SK-N-SH (cell line): ENCODE data around the gene LOX. TPM values are rescaled to one million over a fixed set of nuclear protein-coding genes. Genes with fewer than 3 reads are reported as not detected.
A peak's percentile ranks its signal among the peaks of the same experiment; 100 is the strongest.

ENCODE experiments used
- CTCF ChIA-PET: fragments of 300-600, 350-600 bp; formaldehyde crosslinking; extraction: SDS; loops from one replicate; lab custom pipeline; 2021; lab: Yijun Ruan, JAX
- POLR2A ChIA-PET: fragments of 350-600 bp; sonication (Branson Sonifier 250); formaldehyde crosslinking; extraction: SDS; loops from one replicate; lab custom pipeline; 2020; ENCODE audit warnings: antibody characterized with exemption, inconsistent platforms; lab: Yijun Ruan, JAX
- DNase-seq: peaks from one replicate; pipeline ENCODE4 v3.0.0; 2012
- H2AFZ ChIP-seq: fragments of 200-600 bp; sonication (generic); 2 replicates; pipeline ENCODE4 v1.8.1; 2016; ENCODE audit warnings: antibody characterized with exemption, mild to moderate bottlenecking, low read depth
- H3F3A ChIP-seq: fragments of 200-600 bp; sonication (generic); replicated peaks from 2 replicates; pipeline ENCODE3; 2016; ENCODE audit warnings: antibody characterized with exemption, mild to moderate bottlenecking; ENCODE audit not compliant: insufficient read depth
- H3K27ac ChIP-seq, 2 experiments: fragments of 200-500 bp in 1 of 2; fragments of 200-600 bp in 1 of 2; sonication (Bioruptor generic) in 1 of 2; sonication (generic), shearing (Covaris generic) in 1 of 2; 2 replicates each; pipeline versions ENCODE4 v1.5.1 to v1.6.1; 2014 to 2016; ENCODE audit warnings: low read depth in 2 of 2, inconsistent platforms in 1 of 2, low read length in 1 of 2, mild to moderate bottlenecking in 1 of 2, mixed read lengths in 1 of 2
- H3K27me3 ChIP-seq: fragments of 200-600 bp; sonication (generic), shearing (Covaris generic); 2 replicates; pipeline ENCODE4 v1.6.1; 2016; ENCODE audit warnings: mixed run types; ENCODE audit not compliant: insufficient read depth
- H3K36me3 ChIP-seq, 2 experiments: fragments of 200-500 bp in 1 of 2; fragments of 200-600 bp in 1 of 2; sonication (Bioruptor generic) in 1 of 2; sonication (generic) in 1 of 2; replicated peaks in 1 of 2; 2 replicates each; pipeline versions ENCODE3 to v1.5.1; 2014 to 2016; ENCODE audit warnings: low read length in 1 of 2, mild to moderate bottlenecking in 1 of 2; ENCODE audit not compliant: insufficient read depth in 2 of 2, control insufficient read depth in 1 of 2
- H3K4me1 ChIP-seq, 2 experiments: fragments of 200-500 bp in 1 of 2; fragments of 200-600 bp in 1 of 2; sonication (Bioruptor generic) in 1 of 2; sonication (generic), shearing (Covaris generic) in 1 of 2; 2 replicates each; pipeline versions ENCODE4 v1.5.1 to v1.6.1; 2014 to 2016; ENCODE audit warnings: low read depth in 1 of 2, low read length in 1 of 2, mixed run types in 1 of 2; ENCODE audit not compliant: insufficient read depth in 2 of 2, control insufficient read depth in 1 of 2
- H3K4me2 ChIP-seq: fragments of 200-600 bp; sonication (generic), shearing (Covaris generic); 2 replicates; pipeline ENCODE4 v1.6.1; 2017; ENCODE audit warnings: mixed run types
- H3K4me3 ChIP-seq, 2 experiments: fragments of 200-500 bp in 1 of 2; fragments of 200-600 bp in 1 of 2; sonication (Bioruptor generic) in 1 of 2; sonication (generic), shearing (Covaris generic) in 1 of 2; 2 replicates each; pipeline versions ENCODE4 v1.5.1 to v1.8.1; 2014 to 2016; ENCODE audit warnings: low read depth in 2 of 2, inconsistent platforms in 1 of 2, low read length in 1 of 2, mild to moderate bottlenecking in 1 of 2, mixed read lengths in 1 of 2, moderate library complexity in 1 of 2
- H3K79me2 ChIP-seq: fragments of 200-600 bp; sonication (generic); 2 replicates; pipeline ENCODE4 v1.8.1; 2017; ENCODE audit warnings: mild to moderate bottlenecking; ENCODE audit not compliant: insufficient read depth
- H3K9ac ChIP-seq: fragments of 200-600 bp; sonication (generic); 2 replicates; pipeline ENCODE4 v1.6.1; 2017; ENCODE audit warnings: mixed run types
- H3K9me2 ChIP-seq: fragments of 200-600 bp; sonication (generic); 2 replicates; pipeline ENCODE4 v1.6.1; 2017; ENCODE audit warnings: mixed run types
- H3K9me3 ChIP-seq: fragments of 200-600 bp; sonication (generic); 2 replicates; pipeline ENCODE4 v1.6.1; 2017; ENCODE audit warnings: mixed run types, mild to moderate bottlenecking, moderate library complexity
- H4K20me1 ChIP-seq: fragments of 200-600 bp; sonication (generic); 2 replicates; pipeline ENCODE4 v1.6.1; 2017; ENCODE audit warnings: mild to moderate bottlenecking, mixed run types; ENCODE audit not compliant: insufficient read depth
- CHD2 ChIP-seq: fragments of 150-350 bp; IDR thresholded peaks from 2 replicates; pipeline ENCODE4 v1.6.1; 2018; ENCODE audit warnings: low read length; ENCODE audit not compliant: partially characterized antibody
- CTCF ChIP-seq: fragments of 200-600 bp; sonication (generic); IDR thresholded peaks from 2 replicates; pipeline ENCODE4 v1.6.1; 2017; ENCODE audit warnings: antibody characterized with exemption, mild to moderate bottlenecking, moderate library complexity
- ELF1 ChIP-seq: IDR thresholded peaks from 2 replicates; pipeline ENCODE4 v1.4.0; 2012
- EP300 ChIP-seq, 2 experiments: IDR thresholded peaks; 2 replicates each; pipeline versions ENCODE4 v1.4.0 to v1.6.1; 2012; ENCODE audit warnings: borderline replicate concordance in 1 of 2, low read depth in 1 of 2, low read length in 1 of 2
- EZH2phosphoT487 ChIP-seq: fragments of 200-600 bp; sonication (generic); IDR thresholded peaks from 2 replicates; pipeline ENCODE4 v1.6.1; 2017; ENCODE audit warnings: low read depth, mixed run types, mild to moderate bottlenecking, antibody characterized with exemption, moderate library complexity, borderline replicate concordance
- FOXJ3 ChIP-seq: sonication (generic); formaldehyde crosslinking; IDR thresholded peaks from 2 replicates; pipeline ENCODE4 v1.5.1; 2020; ENCODE audit warnings: mild to moderate bottlenecking, missing genetic modification reagents
- FOXM1 ChIP-seq: IDR thresholded peaks from 2 replicates; pipeline ENCODE4 v1.4.0; 2012; ENCODE audit warnings: low read depth, mild to moderate bottlenecking
- GABPA ChIP-seq: IDR thresholded peaks from 2 replicates; pipeline ENCODE4 v1.4.0; 2012; ENCODE audit warnings: low read depth, mild to moderate bottlenecking
- GATA2 ChIP-seq: sonication (generic); formaldehyde crosslinking; IDR thresholded peaks from 2 replicates; pipeline ENCODE4 v1.5.0; 2020; ENCODE audit warnings: mild to moderate bottlenecking, missing genetic modification reagents
- IRF3 ChIP-seq: fragments of 150-350 bp; IDR thresholded peaks from 2 replicates; pipeline ENCODE4 v1.6.1; 2016; ENCODE audit warnings: mild to moderate bottlenecking, low read depth, low read length
- MAX ChIP-seq: IDR thresholded peaks from 2 replicates; pipeline ENCODE4 v1.4.0; 2012; ENCODE audit warnings: low read depth
- MEF2A ChIP-seq: IDR thresholded peaks from 2 replicates; pipeline ENCODE4 v1.4.0; 2012; ENCODE audit warnings: low read depth, borderline replicate concordance
- MXI1 ChIP-seq: IDR thresholded peaks from 2 replicates; pipeline ENCODE4 v1.6.1; 2012; ENCODE audit warnings: mild to moderate bottlenecking, low read depth, low read length, improper control_type of control experiment
- NFIC ChIP-seq: IDR thresholded peaks from 2 replicates; pipeline ENCODE4 v1.4.0; 2012; ENCODE audit warnings: borderline replicate concordance
- NRF1 ChIP-seq: IDR thresholded peaks from 2 replicates; pipeline ENCODE4 v1.6.1; 2012; ENCODE audit warnings: low read depth, mild to moderate bottlenecking, low read length
- PBX3 ChIP-seq: IDR thresholded peaks from 2 replicates; pipeline ENCODE4; 2012
- POLR2AphosphoS5 ChIP-seq: IDR thresholded peaks from 2 replicates; pipeline ENCODE4 v1.6.1; 2012; ENCODE audit warnings: low read depth, low read length
- RAD21 ChIP-seq: IDR thresholded peaks from 2 replicates; pipeline ENCODE4 v1.6.1; 2012; ENCODE audit warnings: mild to moderate bottlenecking, low read length
- RFX5 ChIP-seq: IDR thresholded peaks from 2 replicates; pipeline ENCODE4 v1.6.1; 2012; ENCODE audit warnings: mild to moderate bottlenecking, improper control_type of control experiment, low read length
- RXRA ChIP-seq: IDR thresholded peaks from 2 replicates; pipeline ENCODE4 v1.4.0; 2012; ENCODE audit warnings: low read depth, mild to moderate bottlenecking, borderline replicate concordance
- SMC3 ChIP-seq: IDR thresholded peaks from 2 replicates; pipeline ENCODE4 v1.6.1; 2012; ENCODE audit warnings: low read depth, low read length, improper control_type of control experiment
- TAF1 ChIP-seq: IDR thresholded peaks from 2 replicates; pipeline ENCODE4 v1.6.1; 2012; ENCODE audit warnings: low read depth, mild to moderate bottlenecking, low read length, moderate library complexity, borderline replicate concordance
- TCF12 ChIP-seq: IDR thresholded peaks from 2 replicates; pipeline ENCODE4 v1.4.0; 2012
- TEAD4 ChIP-seq: IDR thresholded peaks from 2 replicates; pipeline ENCODE4 v1.4.0; 2012; ENCODE audit warnings: mild to moderate bottlenecking, borderline replicate concordance; ENCODE audit not compliant: insufficient read depth
- YY1 ChIP-seq: IDR thresholded peaks from 2 replicates; pipeline ENCODE4 v1.4.0; 2012; ENCODE audit warnings: low read depth, mild to moderate bottlenecking
- ZBTB33 ChIP-seq: IDR thresholded peaks from 2 replicates; pipeline ENCODE4 v1.4.0; 2012; ENCODE audit warnings: low read depth, borderline replicate concordance
- WGBS: methylation state at CpG from one replicate; pipeline ENCODE4 v1.1.6; 2017; ENCODE audit warnings: low lambda C conversion rate; 5-methylcytosine and 5-hydroxymethylcytosine counted together
- polyA plus RNA-seq, 3 experiments: library from polyadenylated mRNA; depleted of rRNA; stranded (reverse); fragments of >200 nt; gene quantifications; 2 replicates each; pipeline ENCODE4 v1.2.3, GENCODE V29; 2012
- TF ChIP-seq, protein P1 (sequence below): fragments of 150-350 bp; IDR thresholded peaks from 2 replicates; pipeline ENCODE4 v1.6.1; 2017; ENCODE audit warnings: antibody characterized with exemption, low read length, low read depth, borderline replicate concordance

Gene LOX
- polyA plus RNA-seq, 1 of the 3 experiments (the other 2 are of a cell fraction), result 36.3 TPM

- peak overlapping the region; percentile 71 to 85 for H3K4me3 ChIP-seq
- no peaks in the 10 kb centered on the region for H3K27me3 ChIP-seq
- no peaks in the 10 kb centered on the region for H3K9me2 ChIP-seq
- peak overlapping the region; percentile 83 for H2AFZ ChIP-seq
- no peaks in the 10 kb centered on the region for H3K9me3 ChIP-seq
- 3% methylated on average over 35 of the region's 43 CpGs for WGBS
- no peaks in the 10 kb centered on the region for H4K20me1 ChIP-seq
- peak overlapping the region; percentile 88 for H3K4me2 ChIP-seq
- DNase-seq, result peak; percentile 74
- H3K79me2 ChIP-seq, result peaks cover 52% of the 10 kb centered on the region
- H3F3A ChIP-seq, result peaks cover 12% of the 10 kb centered on the region
- H3K4me1 ChIP-seq, result peaks cover 14 to 16% of the 10 kb centered on the region in 2 experiments; a peak in 3 of 4 replicates
- peaks cover 6 to 25% of the 10 kb centered on the region in 2 experiments for H3K36me3 ChIP-seq
- H3K27ac ChIP-seq, result peak overlapping the region in 1 of 2 experiments; percentile 83; a peak in 2 of 4 replicates
- ChIA-PET POLR2A (no interaction called here), CTCF (interaction anchor here (0.5 to 3.7 kb wide), 37 partner anchors 8 to 443 kb away, joined by 3 to 25 read pairs (median 5); partner anchors contain the start of gene SRFBP1)
- H3K9ac ChIP-seq, result peak overlapping the region; percentile 91
- peak; percentile 43 for TF ChIP-seq SMC3
- TF ChIP-seq POLR2AphosphoS5, result 0 out of 2 replicates have a peak, but pooled peaks have one; percentile 6
- 0 out of 2 replicates have a peak, but pooled peaks have one; percentile 36 for TF ChIP-seq MXI1
- no peak for TF ChIP-seq NFIC
- no peak for TF ChIP-seq TEAD4
- 0 out of 4 replicates have a peak, but pooled peaks of 1 of the 2 experiments have one; percentile 2 for TF ChIP-seq EP300 (IDR thresholded peaks at IDR 0.05; ENCODE audit: borderline replicate concordance in 1 of 2, low read depth in 1 of 2, low read length in 1 of 2)
- no peak for TF ChIP-seq FOXJ3 (CRISPR knock-in tag)
- TF ChIP-seq CTCF, result peak; percentile 93
- TF ChIP-seq RXRA, result no peak
- TF ChIP-seq ZBTB33, result no peak
- no peak for TF ChIP-seq MEF2A
- peak; percentile 23 for TF ChIP-seq CHD2
- TF ChIP-seq TCF12, result no peak
- TF ChIP-seq TAF1, result no peak
- no peak for TF ChIP-seq RFX5
- no peak for TF ChIP-seq GABPA
- no peak for TF ChIP-seq YY1
- no peak for TF ChIP-seq NRF1
- no peak for TF ChIP-seq ELF1
- TF ChIP-seq IRF3, result no peak
- TF ChIP-seq RAD21, result peak; percentile 66
- no peak for TF ChIP-seq EZH2phosphoT487
- TF ChIP-seq PBX3, result no peak
- TF ChIP-seq MAX, result no peak; the same call in 1 of the 2 replicates
- no peak for TF ChIP-seq GATA2 (CRISPR knock-in tag)
- no peak for TF ChIP-seq FOXM1
- TF ChIP-seq, protein P1, sequence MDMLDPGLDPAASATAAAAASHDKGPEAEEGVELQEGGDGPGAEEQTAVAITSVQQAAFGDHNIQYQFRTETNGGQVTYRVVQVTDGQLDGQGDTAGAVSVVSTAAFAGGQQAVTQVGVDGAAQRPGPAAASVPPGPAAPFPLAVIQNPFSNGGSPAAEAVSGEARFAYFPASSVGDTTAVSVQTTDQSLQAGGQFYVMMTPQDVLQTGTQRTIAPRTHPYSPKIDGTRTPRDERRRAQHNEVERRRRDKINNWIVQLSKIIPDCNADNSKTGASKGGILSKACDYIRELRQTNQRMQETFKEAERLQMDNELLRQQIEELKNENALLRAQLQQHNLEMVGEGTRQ, result no peak
Observed at GRCh38 chr5:122076669-122077365, 1.2 kb downstream of the LOX start.
